ENCODE measurements around the gene NR3C1.
A peak's percentile ranks its signal among the peaks of the same experiment; 100 is the strongest.

Gene NR3C1

DNA sequence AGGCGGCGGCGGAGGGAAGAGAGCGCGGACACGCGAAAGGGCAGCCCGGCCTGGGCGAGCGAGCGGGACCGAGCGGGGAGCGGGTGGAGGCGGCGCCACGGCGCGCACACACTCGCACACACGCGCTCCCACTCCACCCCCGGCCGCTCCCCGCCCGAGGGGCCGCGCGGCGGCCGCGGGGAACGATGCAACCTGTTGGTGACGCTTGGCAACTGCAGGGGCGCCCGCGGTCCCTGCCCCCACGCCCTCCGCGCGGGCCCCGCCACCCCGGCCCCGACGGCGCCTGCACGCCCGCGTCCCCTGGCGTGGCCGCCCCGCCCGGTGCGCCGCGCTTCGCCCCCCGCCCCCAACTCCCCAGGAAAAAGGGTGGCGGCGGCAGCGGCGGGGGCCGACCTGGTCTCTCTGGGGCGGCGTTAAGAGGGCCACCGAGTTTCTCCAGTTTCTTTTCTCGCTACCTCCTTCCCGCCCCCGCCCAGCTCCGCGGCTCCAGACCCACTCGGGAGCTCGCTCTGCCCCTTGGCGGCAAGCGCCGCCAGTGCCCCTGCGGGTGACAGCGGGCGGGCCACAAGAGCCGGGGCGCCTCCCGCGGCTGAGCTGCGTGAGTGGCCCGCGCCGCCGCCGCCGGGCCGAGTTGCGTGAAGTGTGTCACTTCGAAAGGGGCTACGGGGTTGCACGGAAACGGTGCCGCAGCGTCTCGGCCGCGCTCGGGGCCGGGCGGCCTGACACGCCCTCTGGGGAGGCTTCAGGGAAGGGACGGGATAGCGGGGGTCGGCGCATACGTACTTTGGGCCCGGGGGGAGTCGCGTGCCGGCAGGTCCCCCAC, at the start of gene NR3C1:
Gene NR3C1 (minus strand): TSS at position 94 of the 823 bp plus-strand sequence. CDS start 2,847 bp downstream, outside the sequence.
- peak; percentile 90 for DNase-seq

DNA sequence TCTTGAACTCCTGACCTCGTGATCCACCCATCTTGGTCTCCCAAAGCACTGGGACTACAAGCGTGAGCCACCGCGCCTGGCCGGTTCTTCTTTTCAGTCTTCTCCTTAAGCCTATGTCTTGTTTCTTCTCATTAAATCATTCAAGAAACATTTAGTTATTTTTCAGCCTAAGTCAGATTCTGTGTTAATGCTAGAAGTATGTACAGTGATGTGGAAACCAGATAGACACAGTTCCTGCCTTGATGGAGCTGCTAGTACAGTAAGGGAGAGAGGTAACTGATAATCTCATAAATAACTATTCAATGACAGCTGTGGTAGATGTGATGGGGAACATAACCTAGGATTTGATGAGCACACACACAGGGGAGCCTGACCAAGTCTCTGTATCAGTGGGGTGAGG, 46.3 kb upstream of the NR3C1 start:
- DNase-seq = no peak

DNA sequence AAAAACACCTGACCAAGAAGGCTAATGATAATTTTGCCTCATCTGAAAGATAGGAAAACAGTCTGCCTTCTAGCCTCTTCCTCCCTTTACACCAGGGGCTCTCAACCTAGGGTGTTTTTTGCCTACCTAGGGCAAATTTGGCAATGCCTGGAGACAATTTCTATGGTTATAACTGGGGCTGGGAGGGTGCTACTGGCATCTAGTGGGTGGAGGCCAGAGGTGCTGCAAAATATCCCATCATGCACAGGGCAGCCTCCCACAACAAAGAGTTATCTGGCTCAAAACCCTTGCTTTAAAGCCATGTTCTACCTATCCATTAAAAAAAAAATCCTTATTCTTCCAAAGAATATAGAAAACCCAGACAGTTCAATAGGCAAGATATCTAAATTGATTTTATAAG, 45.0 kb upstream of the NR3C1 start:
- no peak for DNase-seq

DNA sequence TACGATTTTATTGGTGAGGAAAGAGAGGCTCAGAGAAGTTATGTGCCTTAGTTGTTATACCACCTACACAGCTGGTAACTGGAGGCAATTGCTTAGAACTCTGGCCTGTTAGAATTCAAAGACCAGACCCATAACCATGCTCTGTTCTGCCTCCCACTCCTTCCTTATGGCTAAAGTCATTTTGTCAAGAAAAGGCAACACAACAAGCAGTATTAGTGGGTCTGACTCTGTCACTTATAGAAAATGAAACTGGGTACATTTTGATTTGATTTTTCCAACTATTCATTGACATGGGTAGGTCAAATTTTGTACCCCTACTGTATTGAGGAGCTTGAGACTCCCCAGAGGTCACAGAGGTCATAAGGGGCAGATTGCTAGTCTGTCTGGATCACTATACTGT, 44.5 kb upstream of the NR3C1 start:
- DNase-seq = no peak

DNA sequence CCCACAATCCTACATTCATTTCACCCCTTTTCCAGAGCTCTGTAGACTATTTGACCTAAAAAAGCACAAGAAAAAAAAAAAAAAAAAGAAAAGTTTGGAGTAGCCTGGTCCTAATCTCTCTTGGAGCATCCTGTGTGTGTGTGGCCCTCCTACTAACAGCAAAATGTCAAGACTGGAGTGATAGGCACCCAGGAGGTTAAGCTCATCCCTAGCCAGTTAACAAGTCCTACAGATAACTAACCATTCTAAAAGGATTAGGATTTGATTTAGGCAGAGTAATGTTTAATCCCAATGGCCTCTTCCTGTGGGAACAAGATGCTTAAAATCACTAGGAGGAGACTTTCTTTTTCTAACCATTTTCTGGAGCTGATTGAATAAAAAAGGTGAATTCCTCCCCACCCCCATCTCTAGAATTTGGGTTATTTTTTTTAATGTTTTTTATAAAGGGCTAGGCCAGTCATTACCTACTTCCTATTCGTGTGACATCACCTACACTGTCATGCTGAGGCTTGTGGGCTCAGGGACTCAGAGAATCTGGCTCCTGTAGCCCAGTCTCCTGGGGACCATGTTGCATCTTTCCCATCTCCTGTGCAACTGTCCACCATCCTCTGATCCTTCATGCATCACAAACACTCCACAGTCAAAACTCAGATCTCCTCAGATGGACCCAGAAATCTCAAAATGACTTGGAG, 43.2 kb upstream of the NR3C1 start:
- peak; percentile 30 for DNase-seq

DNA sequence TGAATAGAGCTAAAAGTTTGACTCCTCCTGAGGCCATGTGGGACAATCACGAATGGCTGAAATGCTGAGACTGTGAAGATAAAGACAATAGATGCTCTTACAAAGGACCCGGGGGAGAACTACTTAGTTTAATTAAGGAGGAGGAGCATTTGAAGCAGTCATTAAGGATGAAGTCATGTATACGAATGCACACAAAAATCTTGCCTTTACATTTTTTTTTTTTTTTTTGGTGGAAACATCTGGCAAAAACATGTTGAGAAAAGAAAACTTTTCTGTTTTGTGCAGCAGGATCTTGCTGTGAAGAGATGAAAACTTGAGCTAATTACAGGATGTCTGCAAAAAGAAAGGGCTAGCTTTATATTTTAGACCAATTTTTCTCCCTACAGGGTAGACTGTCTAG, 42.3 kb upstream of the NR3C1 start:
- DNase-seq = no peak

DNA sequence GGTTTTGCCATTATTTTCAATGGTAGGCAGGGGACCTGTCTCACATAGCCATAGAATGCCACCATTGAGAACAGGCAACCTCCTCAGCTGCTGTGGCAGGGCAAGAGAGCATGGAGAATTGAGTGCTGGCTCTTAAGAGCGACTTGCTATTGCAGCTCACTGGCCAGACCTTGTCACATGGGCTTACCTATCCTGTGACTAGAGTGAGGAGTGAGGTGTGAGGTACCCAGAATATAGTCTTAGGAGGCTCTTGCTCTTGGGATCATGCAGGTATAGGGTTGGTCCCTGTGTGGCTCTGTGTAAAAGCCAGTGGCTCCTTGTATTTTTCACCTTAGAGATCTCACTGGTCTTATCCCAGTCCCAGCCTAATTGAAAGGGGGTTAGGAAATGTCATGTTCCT, 39.8 kb upstream of the NR3C1 start:
- no peak for DNase-seq

DNA sequence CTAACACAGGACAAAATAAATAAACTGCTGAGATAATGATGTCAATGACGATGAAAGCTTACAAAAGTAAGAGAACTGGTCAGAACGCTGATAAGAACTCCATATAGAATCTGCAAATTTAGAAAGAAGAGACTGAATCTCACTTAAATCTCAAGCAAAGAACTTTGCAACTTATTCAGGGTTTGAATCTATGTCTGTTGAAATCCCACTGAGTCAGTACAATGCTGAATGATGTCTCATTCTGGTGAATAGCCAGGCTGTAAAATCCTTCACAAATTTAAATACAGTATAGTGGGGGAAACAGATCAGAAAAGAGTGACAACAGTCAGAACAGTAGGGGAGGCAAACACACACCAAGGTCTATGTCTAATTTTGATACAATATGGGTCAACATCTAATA, 38.9 kb upstream of the NR3C1 start:
- no peak for DNase-seq

DNA sequence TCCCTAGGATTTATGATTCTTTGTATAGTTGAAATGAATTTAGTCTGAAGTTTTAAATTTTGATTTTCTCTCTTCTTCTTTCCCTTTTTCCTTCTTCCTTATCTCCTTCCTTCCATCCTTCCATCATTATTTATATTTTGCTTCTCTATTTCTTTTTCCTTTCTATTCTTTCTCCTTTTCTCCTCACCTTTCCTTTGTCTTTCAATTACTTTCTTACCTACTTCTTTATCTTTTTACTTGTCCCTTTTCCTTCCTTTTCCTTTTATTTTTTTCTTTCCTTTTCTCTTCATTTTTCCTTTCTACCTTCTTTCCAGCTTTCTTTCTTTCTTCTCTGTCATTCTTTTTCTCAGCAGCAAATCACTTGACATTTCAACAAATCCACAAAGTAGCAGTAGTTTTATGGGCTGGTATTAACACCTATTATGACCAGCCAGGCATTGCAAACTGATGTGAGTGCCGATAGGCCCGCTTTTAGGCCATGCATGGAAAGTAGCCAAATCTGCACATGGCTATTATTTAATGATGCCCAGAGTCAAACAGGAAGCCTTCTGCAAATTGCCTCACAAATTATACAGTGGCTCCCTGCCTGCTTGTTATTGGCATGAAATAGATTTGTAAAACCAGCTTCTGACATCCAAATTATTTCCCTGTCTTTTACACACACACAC, 37.1 kb upstream of the NR3C1 start:
- no peak for DNase-seq

DNA sequence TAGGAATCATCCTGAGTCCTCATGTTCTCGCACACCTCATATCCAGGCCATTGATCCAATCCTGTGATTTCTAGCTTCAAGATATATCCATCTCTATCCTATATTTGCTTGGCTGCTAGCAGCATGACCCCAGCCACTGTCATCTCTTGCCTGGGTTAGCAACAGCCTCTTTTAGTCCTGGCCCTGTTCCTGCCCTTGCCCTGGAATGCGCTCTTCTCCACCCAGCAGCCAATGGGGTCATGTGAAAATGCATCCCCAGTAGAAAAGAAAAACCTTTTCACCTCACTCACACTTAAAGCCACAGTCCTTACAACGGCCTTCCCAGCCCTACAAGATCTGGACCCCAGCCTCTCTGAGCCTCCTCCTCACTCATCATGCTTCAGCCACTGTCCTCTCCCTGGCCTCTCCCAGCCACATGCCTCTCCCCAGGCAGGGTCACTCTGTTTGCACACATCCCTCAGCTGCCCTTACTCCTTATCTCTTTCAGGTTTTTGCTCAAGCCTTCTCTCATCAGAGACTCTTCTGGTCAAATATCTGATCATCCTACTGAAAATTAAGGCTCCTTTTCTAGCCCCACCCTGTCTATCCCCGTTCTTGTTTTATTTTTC, 34.3 kb upstream of the NR3C1 start:
- DNase-seq = no peak

DNA sequence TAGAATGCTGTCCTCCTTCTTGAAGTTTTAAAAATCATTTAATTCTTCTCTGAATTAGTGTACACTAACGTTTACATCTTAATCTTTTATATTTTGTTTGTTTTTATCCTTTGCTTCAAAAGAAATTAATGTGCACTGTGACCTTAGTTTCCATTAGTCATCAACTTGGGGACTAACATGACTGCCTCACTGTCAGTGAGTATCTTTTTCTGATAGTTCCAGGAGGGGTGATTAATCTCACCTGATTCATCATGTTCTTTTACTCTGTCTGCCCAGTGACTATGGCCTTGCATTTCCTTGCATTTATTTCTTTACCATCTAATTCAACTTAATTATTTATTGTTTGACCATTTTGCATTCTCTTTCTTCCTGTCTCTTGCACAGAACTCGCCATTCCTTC, 33.4 kb upstream of the NR3C1 start:
- DNase-seq = peak; percentile 36

DNA sequence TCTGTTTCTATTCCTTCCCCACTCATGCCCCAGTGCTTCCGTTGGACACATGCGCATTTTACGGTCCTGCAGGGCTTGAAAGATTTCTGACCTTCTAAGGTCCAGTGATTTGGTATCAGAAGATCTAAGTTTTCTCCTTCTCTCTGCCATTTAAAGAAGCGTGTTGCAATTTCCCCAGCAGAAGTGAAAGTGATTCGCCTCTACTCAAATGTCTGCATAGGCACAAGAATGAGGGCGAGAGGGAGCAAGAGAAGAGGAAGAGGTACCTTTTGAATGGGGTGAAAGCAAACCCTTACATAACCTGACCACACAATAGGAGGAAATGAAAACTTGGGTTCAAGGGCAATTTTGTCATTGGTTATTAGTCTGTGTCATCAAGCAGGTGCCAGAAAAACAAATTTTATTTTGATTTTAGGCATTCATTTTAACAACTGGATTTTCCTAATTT, 31.7 kb upstream of the NR3C1 start:
- DNase-seq = peak; percentile 69

DNA sequence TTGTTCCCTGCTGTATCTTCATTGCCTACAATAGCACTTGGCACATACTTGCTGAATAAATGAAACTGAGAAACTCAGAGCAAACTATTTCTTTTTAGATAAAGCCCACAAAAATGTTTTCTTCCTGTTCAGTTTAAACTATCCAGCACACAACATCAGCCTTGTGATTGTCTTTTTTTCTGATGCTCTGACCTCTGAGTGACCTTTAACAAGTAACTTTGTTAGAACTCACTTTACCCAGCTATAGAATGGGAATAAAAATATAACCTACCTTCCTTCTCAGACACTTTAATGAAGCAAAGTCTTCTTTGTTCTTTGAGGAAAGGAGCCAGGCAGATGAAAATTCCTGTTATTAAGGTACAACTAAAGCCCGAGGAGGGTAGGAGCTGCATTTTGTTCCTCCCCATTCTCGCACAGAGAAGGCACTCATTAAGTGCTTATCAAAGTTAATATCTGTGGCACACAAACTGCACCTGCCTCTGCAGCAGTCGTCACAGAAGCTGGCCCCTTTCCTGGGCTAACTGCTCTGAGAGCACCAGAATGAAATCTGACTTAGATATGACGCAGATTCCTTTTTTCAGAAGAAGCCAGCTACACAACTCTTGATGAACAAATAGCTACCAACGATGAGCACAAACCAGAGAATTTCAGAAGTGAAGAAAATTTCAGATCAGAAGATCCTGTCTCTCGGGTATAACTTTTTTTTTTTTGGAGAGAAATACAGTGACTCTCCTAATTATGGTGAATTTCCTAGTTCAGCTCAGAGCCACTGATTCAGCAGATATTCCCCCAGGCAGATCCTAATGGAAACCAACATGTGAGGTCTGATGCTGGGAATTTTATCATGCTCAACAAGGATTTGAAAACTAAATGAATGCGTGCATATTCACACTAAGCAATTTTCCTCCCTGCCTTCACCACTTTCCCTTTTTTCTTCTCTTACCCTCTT, 31.0 kb upstream of the NR3C1 start:
- DNase-seq = peak; percentile 31

DNA sequence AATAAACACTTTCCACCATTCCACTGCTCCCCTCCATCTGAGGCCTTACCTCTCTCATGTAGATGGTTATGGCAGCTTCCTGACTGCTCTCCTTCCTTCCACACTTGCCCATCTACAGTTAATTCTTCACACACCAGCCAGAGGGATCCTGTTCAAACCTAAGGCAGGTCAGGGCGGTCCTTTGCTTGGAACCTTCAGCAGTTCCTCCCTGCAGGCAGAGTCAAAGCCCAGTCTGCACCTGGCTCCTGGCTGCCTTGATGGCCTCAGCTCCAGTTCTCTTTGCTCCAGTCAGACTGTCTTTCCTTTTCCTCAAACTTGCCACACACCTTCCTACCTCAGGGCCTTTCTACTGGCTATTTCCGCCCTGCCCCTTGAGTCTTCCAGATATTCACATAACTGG, 30.2 kb upstream of the NR3C1 start:
- DNase-seq = no peak

DNA sequence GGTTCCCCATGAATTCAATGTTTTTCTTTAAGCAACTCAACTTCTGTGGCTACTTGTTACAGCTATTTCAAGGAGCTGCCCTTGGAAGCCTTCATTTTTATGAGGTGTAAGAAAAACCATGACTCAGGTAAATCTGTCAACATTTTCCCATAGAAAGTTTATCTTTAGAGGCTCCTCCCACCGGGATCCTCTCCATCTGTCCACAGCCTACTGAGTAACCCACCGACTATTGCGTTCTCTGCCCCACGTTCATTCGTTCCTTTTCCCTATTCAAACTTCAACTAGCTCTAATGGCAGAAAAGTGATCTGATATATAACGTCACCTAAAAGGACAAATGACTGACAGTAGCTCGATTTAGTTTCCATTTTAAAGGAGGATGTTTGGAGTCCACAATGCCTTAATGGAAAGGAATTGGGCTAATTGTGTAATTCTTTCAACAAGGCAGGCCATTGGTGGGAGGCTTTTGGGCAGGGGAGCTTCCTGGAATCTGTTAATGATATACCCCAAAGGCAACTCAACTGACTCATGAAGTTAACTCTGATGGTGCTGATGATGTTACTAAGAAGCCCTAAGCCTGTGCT, 29.3 kb upstream of the NR3C1 start:
- no peak for DNase-seq

DNA sequence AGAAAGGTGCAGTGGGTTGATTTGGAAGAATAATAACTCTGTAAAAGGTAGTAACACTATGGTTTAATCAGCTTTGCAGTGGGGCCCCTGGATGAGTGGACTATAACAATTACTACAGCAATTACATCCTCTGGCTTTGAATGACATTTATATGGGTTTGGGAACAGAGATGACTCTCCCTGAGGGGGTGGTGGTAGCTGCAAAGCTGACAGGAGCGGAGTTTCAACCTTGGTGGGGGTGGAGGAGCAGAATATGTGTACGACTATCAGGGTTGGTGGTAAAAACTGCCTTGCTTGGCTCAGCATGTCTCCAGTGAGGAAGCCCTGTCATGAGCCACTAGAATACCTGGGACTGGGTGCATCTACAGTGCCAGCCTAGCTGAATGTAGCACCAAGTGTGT, 28.3 kb upstream of the NR3C1 start:
- DNase-seq = no peak

DNA sequence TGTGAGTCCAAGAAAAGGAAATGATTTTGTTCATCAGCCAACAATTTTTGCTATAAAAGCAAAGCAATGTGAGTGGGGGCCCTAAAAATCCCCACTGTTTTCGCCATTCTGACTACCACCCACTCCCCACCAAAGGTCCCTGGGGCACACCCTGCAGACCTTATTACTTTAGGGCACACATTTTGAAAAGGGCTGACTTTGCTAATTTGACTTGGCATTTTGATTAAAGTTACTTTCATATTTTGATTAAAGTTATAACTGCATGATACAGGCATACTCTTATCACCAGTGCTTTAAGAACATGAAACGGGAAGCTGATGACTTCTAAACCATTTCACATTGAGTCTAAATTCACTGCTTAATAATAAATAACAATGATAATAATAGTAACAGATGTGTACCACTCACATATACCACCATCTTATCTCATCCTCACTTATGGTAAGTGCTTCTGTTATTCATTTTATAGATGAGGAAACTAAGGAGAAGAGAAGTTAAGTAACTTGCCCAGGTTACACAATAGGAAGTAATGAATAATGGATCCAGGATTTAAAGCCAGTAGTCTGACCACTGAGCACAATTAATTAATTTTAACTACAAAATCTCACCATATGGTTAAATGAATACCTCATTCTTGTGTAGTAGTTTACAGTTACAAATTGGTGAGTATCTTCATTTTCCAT, 25.4 kb upstream of the NR3C1 start:
- DNase-seq = no peak

DNA sequence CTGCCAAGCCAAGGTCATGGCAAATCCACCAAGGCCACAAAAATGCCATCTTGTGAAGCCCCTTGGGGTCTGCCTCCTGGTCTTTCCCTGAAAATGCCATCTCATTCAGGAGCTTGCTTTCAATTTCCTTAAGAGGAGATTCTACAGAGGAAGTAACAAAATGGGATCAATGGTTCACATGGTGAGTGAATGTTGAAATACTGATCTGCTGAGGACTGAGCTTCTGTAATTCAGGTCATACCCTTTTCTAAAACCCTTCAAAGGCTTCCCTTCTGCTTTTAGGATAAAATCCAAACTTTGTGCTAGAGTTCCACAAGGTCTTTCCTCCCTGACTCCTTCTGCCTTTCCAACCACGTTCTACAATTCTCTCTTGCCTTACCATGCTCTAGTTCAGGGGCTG, 24.7 kb upstream of the NR3C1 start:
- DNase-seq = no peak

DNA sequence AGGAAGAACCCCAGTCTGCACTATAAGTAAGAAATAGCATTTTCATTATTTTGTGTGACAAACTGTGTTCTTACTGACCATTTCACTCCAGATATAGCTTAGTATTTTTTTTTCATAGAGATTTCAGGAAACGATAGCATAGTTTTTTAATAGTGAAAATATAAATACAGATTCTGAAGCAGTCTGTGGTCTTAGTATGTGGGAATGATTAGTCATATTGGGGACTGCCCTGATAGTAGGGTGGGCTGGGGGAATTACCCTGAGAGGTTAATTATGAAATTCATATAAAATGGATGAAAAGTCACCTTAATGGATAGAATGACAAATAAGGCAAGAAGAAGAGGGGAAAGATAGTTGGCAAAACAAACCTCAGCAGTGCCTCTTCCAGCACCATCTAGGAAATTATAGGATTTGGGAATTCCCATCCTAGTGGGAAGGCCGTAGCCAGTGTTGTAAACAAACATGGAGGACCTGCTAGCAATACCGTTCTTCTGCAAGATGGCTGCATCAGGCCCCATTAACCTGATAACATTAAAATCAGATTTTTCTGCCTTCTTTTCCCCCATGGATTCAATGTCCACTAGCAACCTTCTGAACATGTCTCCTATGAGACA, 23.7 kb upstream of the NR3C1 start:
- peak; percentile 39 for DNase-seq

DNA sequence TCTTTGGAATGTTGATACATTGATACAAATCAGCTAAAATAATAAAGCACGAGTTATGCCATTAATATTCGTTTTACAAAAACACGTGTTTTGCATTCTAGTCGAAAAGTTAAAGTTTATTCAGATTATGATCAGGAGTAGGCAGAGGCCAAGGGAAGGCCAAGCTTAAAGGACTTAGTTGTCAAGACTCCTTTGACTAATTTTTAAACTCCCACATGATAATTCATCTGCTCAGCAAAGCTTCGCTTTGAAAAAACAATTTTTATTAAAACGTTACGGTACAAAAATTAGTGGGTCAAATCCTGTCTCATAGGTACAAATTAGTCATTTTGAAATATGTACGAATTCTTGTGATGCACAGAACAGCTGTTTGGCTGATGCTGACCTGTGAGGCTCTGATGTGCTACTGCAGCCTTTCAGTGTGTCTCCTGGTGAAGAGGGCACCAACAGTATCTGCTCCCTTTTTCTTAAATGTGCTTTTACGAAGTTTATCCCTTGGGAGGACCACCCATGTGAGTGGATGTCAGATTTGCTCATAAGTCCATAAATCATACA, 23.0 kb upstream of the NR3C1 start:
- peak; percentile 47 for DNase-seq

All from activated CD4-positive, alpha-beta T cell treated with anti-CD3 and anti-CD28 coated beads, Interleukin-10, Interleukin-2, amounts not matched to agents 100 ng/mL and 50 ng/mL, durations not matched to agents 16 hours and 8 hours (primary cell).